Progenitor cell of endocrine pancreas (in vitro differentiated cells): ENCODE results near the gene TMC6. TPM values are rescaled to one million over a fixed set of nuclear protein-coding genes. Genes with fewer than 3 reads are reported as not detected.
A peak's percentile ranks its signal among the peaks of the same experiment; 100 is the strongest.
"Not testable (repeated sequence)": the region's sequence is repeated elsewhere in the genome, so short reads cannot be mapped to it uniquely, and the experiment has no call there.

Experiments used
- DNase-seq: peaks from one replicate; pipeline ENCODE4 v3.0.0; 2021; ENCODE audit warnings: low spot score; ENCODE audit not compliant: unreplicated experiment
- H3K27ac Mint-ChIP-seq: 2 replicates; pipeline ENCODE4 v1.8.0; 2021; ENCODE audit warnings: mild to moderate bottlenecking, moderate library complexity, mixed read lengths
- H3K27me3 Mint-ChIP-seq: 2 replicates; pipeline ENCODE4 v1.8.0; 2021; ENCODE audit warnings: mixed read lengths
- H3K36me3 Mint-ChIP-seq: 2 replicates; pipeline ENCODE4 v1.8.0; 2022; ENCODE audit warnings: mixed read lengths; ENCODE audit not compliant: insufficient read depth
- H3K4me1 Mint-ChIP-seq: 2 replicates; pipeline ENCODE4 v1.8.0; 2021; ENCODE audit warnings: low read depth, mixed read lengths
- H3K4me3 Mint-ChIP-seq: 2 replicates; pipeline ENCODE4 v1.8.0; 2021; ENCODE audit warnings: low read depth, mild to moderate bottlenecking, moderate library complexity, mixed read lengths
- H3K9me3 Mint-ChIP-seq: 2 replicates; pipeline ENCODE4 v1.8.0; 2021; ENCODE audit warnings: low read depth, mixed read lengths
- total RNA-seq: library from RNA; stranded (reverse); gene quantifications from 2 replicates; pipeline ENCODE4 v1.2.1, GENCODE V29; 2021
- TF ChIP-seq, protein P1 (sequence below): fragments of 200-600 bp; sonication (generic); IDR thresholded peaks from one replicate; pipeline ENCODE4 v1.5.0; 2021; ENCODE audit warnings: antibody characterized with exemption, mild to moderate bottlenecking; ENCODE audit not compliant: unreplicated experiment

The TMC6 gene
- total RNA-seq, 1 donor from 2014 or later = 134 TPM

DNA sequence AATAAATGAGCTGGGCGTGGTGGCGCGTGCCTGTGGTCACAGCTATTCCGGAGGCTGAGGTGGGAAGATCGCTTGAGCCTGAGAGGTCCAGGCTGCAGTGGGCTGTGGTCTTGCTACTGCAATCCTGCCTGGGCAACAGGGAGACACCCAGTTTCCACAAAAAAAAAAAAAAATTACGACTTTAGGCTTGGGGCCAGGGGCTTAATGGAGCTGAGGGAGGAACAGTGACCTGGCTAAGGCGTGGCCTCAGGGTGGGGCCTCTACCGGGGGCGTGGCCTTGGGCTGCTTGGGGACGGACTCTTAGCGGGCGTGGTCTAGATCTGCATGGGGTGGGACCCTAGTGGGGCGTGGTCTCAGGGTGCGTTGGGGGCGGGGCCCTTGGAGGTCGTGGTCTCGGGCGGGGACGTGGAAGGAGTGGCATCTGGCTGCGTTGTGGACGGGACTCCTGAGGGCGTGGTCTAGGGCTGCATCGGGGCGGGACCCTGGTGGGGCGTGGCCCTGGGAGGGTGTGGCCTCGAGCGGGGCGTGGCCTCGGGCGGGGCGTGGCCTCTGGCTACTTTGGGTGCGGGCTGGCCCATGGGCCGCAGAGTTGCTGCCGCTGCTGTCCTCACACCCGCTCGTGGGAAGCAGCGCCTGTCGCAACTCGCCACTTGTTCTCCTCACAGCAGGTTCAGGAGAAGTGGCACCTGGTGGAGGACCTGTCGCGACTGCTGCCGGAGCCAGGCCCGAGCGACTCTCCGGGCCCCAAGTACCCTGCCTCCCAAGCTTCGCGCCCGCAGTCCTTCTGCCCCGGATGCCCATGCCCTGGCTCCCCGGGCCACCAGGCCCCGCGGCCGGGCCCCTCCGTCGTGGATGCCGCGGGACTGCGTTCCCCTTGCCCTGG is 11.9 kb upstream of the TMC6 start:
- H3K27ac Mint-ChIP-seq = no peak overlapping the region
- H3K27me3 Mint-ChIP-seq = peaks cover 17% of the 10 kb centered on the region
- H3K4me3 Mint-ChIP-seq = no peak overlapping the region

DNA sequence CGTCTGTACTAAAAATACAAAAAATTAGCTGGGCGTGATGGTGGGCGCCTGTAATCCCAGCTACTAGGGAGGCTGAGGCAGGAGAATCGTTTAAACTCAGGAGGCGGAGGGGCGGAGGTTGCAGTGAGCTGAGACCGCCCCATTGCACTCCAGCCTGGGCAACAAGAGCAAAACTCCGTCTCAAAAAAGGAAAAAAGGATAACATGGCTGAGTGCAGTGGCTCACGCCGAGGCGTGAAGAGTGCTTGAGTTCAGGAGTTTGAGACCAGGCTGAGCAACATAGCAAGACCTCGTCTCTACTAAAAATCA is 11.3 kb upstream of the TMC6 start:
- H3K27ac Mint-ChIP-seq, DNase-seq, H3K4me1 Mint-ChIP-seq, H3K36me3 Mint-ChIP-seq, H3K4me3 Mint-ChIP-seq, H3K9me3 Mint-ChIP-seq: not testable (repeated sequence)
- H3K27me3 Mint-ChIP-seq = peaks cover 19% of the 10 kb centered on the region

More for the DNA sequence above, 11.9 kb upstream of the TMC6 start:
- no peaks in the 10 kb centered on the region for H3K9me3 Mint-ChIP-seq
- H3K4me1 Mint-ChIP-seq = peaks cover 2% of the 10 kb centered on the region
- peak; percentile 36 for DNase-seq
- TF ChIP-seq, protein P1, sequence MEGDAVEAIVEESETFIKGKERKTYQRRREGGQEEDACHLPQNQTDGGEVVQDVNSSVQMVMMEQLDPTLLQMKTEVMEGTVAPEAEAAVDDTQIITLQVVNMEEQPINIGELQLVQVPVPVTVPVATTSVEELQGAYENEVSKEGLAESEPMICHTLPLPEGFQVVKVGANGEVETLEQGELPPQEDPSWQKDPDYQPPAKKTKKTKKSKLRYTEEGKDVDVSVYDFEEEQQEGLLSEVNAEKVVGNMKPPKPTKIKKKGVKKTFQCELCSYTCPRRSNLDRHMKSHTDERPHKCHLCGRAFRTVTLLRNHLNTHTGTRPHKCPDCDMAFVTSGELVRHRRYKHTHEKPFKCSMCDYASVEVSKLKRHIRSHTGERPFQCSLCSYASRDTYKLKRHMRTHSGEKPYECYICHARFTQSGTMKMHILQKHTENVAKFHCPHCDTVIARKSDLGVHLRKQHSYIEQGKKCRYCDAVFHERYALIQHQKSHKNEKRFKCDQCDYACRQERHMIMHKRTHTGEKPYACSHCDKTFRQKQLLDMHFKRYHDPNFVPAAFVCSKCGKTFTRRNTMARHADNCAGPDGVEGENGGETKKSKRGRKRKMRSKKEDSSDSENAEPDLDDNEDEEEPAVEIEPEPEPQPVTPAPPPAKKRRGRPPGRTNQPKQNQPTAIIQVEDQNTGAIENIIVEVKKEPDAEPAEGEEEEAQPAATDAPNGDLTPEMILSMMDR = no peak
- H3K36me3 Mint-ChIP-seq = no peaks in the 10 kb centered on the region

DNA sequence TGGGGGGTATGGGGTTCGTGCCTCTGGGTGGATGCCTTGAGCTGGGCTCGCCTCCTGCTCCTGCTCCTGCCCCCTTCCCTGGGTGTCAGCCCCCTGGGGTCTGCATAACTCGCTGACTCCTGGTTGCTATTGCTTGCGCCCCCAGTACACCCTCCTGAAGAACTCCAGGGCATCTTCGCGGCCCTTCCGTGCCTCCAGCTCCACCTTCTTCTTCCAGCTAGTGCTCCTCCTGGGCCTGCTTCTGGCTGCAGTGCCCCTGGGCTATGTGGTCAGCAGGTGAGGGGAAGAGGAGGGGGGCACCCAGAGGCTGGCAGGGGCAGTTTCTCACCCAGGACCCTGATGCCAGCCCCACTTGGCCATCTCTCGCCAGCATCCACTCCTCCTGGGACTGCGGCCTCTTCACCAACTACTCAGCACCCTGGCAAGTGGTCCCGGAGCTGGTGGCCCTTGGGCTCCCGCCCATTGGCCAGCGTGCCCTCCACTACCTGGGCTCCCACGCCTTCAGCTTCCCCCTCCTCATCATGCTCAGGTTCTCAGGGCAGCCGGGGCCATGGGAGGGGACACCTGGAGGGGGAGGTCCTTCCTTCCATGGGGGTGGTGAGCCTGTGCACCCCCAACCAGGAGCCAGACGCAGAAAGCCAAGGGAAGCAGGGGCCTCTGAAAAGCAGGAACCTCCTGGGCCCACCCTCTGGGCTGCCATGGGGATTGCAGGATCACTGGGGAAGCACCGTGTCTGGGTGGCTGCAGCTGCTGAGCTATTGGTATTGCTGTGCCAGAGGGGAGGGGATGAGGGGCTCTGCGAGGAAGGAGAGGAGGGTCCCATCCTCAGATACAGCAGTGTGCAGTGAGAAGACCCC is 9.9 kb upstream of the TMC6 start:
- DNase-seq = no peak
- Mint-ChIP-seq H3K4me3 (no peak overlapping the region), H3K36me3 (no peaks in the 10 kb centered on the region), H3K27me3 (peaks cover 26% of the 10 kb centered on the region), H3K4me1 (peaks cover 2% of the 10 kb centered on the region), H3K9me3 (no peaks in the 10 kb centered on the region), H3K27ac (no peak overlapping the region)
- TF ChIP-seq, protein P1 = no peak

DNA sequence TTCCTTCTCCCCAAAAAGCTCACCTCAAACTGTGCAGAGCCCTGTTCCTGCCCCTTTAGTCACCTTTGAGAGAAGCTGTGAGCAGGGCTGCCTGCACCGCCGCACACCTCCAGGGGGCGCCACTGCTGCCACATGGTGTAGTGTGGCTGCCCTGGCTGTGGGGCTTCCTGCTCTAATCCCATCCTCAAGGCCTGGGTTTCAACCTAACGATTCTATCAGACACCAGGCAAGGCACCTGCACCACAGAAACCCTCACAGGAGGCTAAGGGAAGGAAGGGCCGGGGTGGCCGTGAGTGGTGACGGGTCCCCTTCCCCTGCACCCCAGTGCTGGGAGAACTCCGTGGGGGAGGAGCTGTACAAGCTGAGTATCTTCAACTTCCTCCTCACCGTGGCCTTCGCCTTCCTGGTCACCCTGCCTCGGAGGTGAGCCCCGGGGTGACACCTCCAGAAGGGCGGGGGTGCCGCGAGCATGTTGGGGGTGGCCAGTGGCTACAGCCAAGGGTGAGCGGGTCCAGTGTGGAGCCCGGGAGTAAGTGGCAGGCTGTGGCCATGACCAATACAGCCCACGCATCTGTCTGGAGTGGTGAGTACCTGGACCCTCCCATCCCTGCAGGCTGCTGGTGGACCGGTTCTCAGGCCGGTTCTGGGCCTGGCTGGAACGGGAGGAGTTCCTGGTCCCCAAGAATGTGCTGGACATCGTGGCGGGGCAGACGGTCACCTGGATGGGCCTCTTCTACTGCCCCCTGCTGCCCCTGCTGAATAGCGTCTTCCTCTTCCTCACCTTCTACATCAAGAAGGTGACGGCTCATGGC is 9.0 kb upstream of the TMC6 start:
- H3K27ac Mint-ChIP-seq = no peak overlapping the region
- H3K4me3 Mint-ChIP-seq = no peak overlapping the region
- peaks cover 2% of the 10 kb centered on the region for H3K4me1 Mint-ChIP-seq
- H3K9me3 Mint-ChIP-seq = no peaks in the 10 kb centered on the region
- DNase-seq = no peak
- TF ChIP-seq, protein P1 = peak; percentile 48
- H3K27me3 Mint-ChIP-seq = peaks cover 26% of the 10 kb centered on the region
- H3K36me3 Mint-ChIP-seq = no peaks in the 10 kb centered on the region

DNA sequence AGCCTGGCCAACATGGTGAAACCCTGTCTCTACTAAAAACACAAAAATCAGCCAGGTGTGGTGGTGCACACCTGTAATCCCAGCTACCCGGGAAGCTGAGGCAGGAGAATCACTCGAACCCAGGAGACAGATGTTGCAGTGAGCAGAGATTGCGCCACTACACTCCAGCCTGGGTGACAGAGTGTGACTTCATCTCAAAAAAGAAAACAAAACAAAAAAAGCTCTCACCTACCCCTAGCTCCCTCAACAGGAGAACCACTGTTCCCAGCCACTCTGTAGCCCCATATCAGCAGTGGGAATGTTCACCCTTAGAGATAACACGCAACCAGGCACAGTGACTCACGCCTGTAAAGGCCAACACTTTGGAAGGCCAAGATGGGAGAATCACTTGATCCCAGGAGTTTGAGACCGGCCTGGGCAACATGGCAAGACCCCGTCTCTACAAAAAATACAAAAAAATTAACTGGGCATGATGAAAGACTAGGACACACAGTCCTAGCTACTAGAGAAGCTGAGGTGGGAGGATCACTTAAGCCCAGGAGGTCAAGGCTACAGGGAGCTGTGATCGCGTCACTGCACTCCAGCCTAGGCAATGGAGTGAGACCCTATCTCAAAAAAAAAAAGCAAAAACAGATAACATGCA is 7.4 kb upstream of the TMC6 start:
- DNase-seq = no peak
- peaks cover 2% of the 10 kb centered on the region for H3K4me1 Mint-ChIP-seq
- H3K27ac Mint-ChIP-seq = peak overlapping the region; percentile 27
- H3K9me3 Mint-ChIP-seq = no peaks in the 10 kb centered on the region
- H3K27me3 Mint-ChIP-seq = peaks cover 25% of the 10 kb centered on the region
- H3K36me3 Mint-ChIP-seq = no peaks in the 10 kb centered on the region
- no peak overlapping the region for H3K4me3 Mint-ChIP-seq
- TF ChIP-seq, protein P1 = no peak
